Fibroblast of upper back skin (primary cell): Measurements from ENCODE around the gene POMGNT2.

Experiments used
- DNase-seq: peaks from one replicate; pipeline ENCODE4 v3.0.0-alpha.2; 2013

Gene POMGNT2

GRCh38 chr3:43043071-43043766 is 62.7 kb downstream of the POMGNT2 start:
- DNase-seq = no peak

GRCh38 chr3:43041517-43041916 is 64.4 kb downstream of the POMGNT2 start:
- no peak for DNase-seq

GRCh38 chr3:43038010-43038409 is 67.9 kb downstream of the POMGNT2 start:
- no peak for DNase-seq

DNA sequence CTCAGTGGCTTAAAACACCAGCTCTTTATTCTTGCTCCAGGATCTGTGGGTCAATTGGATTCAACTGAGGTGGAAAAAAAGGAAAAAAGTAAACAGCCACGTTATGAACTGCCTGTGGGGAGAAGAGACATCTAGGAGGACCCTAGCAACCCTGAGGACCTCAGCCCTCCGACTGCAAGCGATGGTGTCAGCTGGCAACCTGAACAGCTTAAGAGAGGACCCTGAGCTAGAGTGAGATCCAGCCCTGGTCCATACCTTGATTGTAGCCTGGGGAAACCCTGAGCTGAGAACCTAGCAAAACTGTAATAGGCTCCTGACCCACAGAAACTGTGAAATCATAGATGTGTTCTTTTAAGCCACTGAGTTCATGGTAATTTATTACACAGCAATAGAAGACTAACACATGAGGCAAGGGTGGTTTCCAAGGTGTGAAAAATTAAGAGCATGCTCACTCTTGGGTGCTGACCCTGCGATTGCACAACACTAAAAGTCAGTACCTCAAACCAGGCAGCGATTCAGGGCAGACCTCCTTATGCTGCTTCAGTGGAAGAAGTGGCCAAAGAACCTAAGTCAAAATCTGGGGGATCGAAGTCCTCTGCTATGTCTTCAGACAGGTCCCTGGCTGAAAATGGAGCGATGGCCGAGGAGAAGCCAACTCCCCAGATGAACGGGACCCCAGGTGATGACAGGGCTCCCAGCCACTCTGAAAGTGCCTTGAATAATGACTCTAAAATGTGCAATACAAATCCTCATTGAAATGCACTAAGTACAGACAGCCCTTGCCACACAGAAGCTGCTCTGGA is 69.1 kb downstream of the POMGNT2 start:
- DNase-seq = no peak

- DNase-seq = no peak
Measured at GRCh38 chr3:43035801-43036365, 70.0 kb downstream of the POMGNT2 start.

GRCh38 chr3:43034911-43035310 is 71.0 kb downstream of the POMGNT2 start:
- DNase-seq = no peak

DNA sequence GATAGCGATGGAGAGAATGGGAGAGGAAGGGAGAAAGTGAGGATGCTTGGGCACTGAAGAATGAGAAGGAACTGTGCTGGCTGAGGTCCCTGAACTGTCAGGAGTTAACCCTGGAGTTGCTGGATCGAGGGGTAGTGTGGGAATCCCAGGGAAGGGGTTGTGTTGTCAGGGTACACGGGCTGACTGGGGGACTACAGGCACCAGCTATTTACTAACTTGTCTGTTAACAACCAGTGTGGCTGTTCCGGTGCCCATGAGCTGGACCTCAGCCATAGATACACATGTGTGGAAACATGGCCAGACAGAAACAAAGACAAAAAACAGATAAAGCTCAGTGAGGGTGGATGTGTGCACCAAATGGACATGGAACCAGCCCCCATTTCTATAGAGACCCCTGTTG is 71.7 kb downstream of the POMGNT2 start:
- no peak for DNase-seq

DNA sequence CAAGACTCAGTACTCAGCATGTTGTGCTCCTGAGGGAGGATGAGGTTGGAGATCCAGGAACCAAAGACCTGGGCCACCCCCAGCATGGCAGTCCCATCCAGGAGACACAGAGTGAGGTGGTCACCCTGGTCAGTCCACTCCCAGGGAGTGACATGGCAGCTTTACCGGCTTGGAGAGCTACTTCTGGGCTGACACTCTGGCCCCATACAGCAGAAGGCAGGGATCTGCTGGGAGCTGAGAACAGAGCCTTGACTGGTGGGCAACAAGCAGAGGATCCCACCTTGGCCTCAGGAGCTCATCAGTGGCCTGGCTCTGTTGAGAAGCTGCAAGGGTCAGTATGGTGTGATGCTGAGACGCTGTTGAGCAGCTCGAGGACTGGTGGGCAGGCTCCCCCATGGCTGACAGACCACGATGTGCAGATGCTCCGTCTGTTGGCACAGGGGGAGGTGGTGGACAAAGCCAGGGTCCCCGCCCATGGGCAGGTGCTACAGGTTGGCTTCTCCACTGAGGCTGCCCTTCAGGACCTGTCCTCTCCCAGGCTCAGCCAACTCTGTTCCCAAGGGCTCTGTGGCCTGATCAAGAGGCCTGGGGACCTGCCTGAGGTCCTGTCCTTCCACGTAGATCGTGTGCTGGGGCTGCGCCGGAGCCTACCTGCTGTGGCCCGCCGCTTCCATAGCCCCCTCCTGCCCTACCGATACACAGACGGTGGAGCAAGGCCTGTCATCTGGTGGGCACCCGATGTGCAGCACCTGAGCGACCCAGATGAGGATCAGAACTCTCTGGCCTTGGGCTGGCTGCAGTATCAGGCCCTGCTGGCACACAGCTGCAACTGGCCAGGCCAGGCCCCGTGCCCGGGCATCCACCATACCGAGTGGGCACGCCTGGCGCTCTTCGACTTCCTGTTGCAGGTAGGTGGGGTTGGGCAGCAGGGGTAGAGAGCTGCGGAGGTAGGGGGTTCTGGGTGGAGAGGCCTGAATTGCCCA is 72.9 kb downstream of the POMGNT2 start:
- DNase-seq = no peak

GRCh38 chr3:43031889-43032545 is 73.9 kb downstream of the POMGNT2 start:
- DNase-seq = no peak

GRCh38 chr3:43031485-43031884 is 74.4 kb downstream of the POMGNT2 start:
- no peak for DNase-seq

DNA sequence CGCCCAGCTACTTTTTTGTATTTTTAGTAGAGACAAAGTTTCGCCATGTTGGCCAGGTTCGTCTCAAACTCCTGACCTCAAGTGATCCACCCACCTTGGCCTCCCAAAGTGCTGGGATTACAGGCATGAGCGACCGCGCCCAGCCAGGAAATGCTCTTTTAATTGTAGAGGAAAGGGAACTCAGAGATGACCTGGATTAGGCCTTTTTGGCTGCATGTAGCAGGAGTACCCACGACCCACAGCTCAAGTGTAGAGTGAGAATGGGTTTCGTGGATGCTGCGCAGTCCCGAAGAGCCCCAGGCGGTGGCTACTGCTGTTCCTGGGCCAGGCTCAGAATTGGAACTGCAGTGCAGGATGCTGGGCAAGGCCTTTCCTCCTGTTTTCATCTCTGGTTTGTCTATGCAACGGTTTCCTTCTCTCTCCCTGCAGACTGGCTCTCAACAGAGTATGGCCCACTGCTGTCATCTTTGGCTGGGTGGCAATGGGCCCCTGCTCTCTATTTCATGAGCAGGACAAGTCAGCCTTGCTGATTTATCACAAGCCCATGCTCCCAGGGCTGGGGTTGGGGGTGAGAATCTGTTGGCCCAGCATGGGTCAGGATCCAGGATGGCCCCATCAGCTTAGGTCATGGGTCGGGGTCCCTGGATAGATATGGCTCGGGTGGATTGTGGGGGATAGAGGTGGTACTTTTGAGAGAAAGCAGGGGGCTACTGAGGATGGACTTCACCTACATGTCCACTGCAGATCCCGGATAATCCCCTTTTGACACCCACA is 75.5 kb downstream of the POMGNT2 start:
- DNase-seq = no peak
